NOMO-1 treated with dmso at 0.1 percent for 144 hours (cell line): ENCODE data around the gene UVRAG.

Experiments used
- DNase-seq: peaks from one replicate; lab custom pipeline; 2025; ENCODE audit not compliant: unreplicated experiment; lab: John Stamatoyannopoulos, UW

Gene UVRAG

GRCh38 chr11:76157891-76158290 lies 342.9 kb downstream of the UVRAG start:
- no peak for DNase-seq

DNA sequence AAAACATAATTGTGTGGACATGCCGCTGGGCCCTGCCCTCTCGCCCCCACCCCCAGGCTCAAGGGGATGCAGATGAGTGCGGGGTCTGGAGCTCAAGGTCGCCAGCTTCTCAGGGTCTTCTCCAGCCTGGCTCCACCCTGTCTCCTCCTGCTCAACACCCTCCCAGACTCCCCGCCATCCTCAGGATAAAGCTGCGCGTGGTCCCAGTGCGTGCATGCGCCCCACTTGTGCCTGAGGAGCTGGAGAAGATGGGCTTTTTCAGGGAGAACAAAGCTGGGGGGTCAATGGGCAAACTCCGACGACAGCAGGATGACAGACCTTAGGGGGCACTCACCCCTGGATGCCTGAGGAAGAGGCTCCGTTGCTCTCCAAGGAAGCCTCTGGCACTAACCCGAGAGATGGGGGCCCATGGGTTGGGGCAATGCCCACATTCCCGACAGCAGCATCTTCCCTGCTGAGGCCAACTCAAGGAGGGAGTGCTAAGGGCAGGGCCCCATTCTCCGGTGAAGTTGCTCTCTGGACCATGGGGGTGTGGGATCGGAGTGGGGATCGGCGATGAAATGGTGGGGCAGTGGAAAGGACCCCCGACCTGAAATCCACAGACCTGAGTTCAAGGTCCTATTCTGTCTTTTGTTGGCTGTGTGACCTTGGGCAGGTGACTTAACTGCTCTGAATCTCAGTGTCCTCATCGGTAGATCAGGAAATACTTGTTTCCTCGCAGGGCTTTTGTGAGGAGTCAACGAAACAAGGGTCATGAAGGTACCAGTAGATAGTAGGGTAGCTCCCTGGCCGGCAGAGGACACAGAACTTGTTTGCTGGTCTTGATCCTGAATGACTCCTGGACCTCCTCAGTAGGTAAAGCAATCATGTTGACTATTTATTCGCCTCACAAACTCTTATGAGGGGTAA lies 343.6 kb downstream of the UVRAG start:
- no peak for DNase-seq

DNA sequence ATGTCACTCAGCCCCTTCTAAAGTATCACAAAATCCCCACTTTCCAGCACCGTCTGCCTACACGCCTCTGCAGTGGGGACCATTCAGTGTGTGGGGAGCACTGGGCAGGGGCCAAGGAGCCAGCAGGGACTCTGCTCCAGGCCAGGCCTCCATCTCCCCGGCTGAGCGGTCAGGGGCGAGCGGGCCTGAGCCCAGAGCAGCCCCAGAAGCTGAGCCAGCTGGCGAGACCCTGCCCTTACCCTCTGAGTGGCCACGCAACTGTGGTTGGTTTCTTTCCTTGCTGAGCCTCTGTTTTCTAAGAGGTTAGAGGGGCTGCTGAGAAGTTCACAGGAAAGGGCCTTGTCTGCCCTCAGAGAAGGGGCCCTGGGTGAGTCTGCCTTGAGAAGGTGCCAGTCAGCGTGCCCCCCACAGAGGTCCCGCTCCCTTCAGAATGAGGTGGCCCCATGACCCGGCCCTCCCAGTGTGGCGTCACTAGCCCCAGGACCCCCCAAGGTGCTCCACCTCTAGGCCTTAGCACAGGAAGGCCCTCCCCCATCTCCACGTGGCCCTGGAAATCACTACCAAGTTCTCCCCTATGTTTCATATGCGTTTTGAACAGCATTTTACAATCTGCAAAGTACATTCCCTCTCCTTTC lies 344.4 kb downstream of the UVRAG start:
- DNase-seq = no peak

- no peak for DNase-seq
Measured at GRCh38 chr11:76159983-76160661, 345.1 kb downstream of the UVRAG start.

- no peak for DNase-seq
Measured at GRCh38 chr11:76160856-76161255, 345.8 kb downstream of the UVRAG start.

DNA sequence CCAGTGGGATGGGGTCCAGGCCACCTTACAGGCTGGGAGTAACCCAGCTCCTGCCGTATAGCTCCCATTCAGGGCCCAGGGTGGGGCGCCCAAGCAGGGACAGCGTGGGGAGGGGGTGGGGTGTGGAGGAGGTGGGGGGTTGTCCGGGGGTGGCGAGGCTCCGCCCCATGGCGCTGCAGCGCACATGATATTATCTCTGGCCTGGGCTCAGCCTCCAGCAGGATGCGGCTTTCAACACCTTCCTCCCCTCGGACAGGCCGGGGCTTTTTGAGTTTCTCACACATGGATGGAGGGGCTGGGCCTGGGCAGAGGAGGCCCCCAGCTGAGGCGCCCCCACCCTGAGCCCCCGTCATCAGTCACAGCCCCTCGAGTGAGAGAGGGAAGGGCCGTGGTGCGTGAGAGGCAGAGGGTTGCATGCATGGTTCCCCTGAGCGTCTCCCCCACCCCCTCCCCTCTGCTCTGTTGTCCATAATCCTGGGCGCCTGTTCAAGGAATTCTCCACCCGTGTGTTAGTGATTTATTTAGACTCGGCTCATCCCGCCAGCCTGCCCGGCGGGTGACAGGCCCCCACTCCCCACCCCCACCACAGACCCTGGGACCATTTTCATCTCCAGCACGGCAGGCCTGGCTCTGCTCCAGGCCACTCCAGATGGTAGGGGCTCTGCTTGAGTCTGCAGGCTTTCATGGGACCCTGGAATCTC lies 346.4 kb downstream of the UVRAG start:
- DNase-seq = no peak

DNA sequence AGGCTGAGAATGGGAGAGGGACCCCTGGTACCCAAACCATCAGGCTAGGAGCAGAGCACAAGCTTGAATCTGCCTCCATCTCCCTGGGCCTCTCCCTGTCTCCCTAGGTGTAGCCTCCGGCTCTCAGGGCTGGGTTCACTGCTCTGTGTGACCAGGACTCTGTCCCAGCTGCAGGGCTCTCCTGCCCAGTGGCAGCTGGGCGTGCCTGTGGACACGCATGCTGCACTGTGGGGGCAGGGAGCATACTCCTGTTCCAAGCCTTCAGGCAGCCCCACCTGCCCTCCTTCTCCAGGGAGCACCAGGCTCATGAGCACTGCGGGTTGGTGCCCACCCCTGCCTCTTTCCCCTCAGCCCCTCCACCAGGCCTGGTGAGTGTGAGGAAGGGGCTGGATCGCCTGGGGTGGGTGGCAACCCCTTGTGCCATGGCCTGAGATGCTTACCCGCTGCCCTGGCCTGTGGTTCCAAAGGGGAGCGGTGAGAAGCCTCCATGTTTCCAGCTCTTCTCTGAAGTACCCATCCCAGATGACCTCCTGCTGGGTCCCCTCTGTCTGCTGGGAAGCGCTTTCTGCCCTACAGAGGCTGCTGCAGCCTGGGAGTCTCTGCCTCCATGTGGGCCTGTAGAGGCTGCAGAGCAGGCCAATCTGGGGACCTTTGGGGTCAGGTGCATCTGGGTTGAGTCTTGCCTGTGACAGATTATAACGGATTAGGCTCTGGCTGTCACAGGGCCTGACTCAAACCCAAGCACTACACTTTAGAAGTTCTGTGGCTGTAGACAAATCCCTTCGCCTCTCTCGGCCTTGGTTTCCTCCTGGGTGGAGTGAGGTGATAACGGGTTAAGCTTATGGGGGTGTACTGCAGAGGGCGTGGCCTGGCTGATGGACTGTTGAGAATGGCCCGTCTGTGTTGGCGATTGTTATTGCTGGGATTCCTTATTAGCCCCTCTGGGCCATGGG lies 347.6 kb downstream of the UVRAG start:
- DNase-seq = no peak

- DNase-seq = no peak
Measured at GRCh38 chr11:76163289-76163880, 348.4 kb downstream of the UVRAG start.

GRCh38 chr11:76164081-76164480 lies 349.1 kb downstream of the UVRAG start:
- no peak for DNase-seq

- no peak for DNase-seq
Measured at GRCh38 chr11:76164861-76165751, 350.1 kb downstream of the UVRAG start.

GRCh38 chr11:76166314-76166713 lies 351.3 kb downstream of the UVRAG start:
- DNase-seq = no peak

DNA sequence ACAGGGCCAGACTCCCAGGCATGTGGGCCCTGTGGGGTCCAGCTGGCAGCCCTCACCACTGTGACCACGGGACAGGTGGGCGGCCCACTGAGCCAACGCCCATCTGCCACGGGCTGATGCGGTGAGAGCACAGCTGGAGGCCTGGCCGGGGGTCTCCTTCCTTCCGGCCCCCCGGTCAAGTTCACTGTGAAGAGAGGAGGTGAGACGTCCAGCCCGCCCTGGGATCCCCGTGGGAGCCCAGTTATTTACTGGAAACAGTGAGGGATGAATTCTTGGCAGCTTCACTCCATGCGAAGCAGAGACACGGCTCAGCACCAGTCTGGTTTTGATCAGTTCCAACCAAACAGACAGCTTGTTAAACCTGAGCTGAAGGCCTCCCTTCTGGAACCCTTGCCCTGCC lies 352.6 kb downstream of the UVRAG start:
- DNase-seq = no peak

GRCh38 chr11:76169473-76169896 lies 354.5 kb downstream of the UVRAG start:
- DNase-seq = no peak

- DNase-seq = no peak
Measured at GRCh38 chr11:76170468-76170867, 355.5 kb downstream of the UVRAG start.

DNA sequence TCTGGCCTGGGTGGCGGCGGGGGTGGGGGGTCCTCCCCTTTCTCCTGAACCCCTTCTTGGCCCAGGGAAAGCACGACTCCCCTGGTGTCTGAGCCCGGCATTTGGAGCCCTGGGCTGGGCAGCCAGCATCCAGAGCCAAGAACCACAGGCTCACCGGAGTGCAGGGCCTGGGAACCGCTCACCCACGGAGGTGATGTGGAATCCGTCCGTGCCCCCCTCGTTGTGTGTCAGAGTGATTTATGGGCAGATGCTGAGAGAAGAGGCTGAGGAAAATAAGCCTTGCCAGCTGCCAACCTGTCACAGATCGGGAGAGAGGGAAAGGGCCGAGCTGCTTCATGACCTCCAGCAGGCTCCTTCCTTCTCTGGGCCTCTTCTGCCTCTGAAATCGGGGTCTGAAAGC lies 357.6 kb downstream of the UVRAG start:
- DNase-seq = no peak

- no peak for DNase-seq
Measured at GRCh38 chr11:76173663-76174062, 358.7 kb downstream of the UVRAG start.

DNA sequence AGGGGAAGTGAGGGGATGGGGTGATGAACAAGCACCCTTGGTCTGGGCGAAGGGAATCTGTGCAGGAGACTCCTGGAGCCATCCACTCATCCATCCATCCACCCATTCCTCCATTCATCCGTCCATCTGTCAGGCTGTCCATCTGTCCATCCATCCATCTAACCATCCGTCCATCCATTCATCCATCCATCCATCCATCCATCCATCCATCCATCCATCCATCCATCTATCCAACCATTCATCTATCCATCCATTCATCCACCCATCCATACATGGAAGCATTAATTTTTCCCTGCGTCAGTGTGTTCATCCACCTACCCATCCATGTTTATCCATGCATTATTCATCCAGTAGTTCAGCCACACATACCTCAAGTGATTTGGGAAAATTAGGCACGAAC lies 359.3 kb downstream of the UVRAG start:
- DNase-seq = no peak

DNA sequence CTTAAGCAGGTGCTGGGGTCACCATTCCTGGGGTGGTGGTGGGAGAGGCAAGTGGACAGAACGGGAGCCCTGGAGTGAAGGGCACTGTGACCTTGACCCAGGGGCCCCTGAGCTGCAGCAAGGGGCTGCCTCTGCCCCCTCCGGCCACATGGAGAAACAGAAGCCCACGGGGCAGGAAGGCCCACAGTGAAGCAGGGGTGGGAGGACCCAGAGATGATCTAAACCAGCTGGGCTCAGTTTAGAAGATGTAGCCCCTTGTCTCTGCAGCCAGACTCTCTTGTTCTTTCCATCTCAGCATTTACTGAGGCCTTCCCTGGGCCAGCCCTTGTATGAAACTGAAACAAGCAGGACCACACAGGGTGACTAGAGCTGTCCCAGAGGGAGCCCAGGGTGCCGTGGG lies 360.8 kb downstream of the UVRAG start:
- DNase-seq = no peak

GRCh38 chr11:76176463-76176862 lies 361.5 kb downstream of the UVRAG start:
- DNase-seq = no peak
